HFF-Myc (cell line): ENCODE measurements around the gene GFRA3.

Experiments
- DNase-seq: peaks from one replicate; pipeline ENCODE4 v3.0.0-alpha.2; 2011; ENCODE audit warnings: low read depth; ENCODE audit errors: extremely low read depth
- H3K4me3 ChIP-seq: replicated peaks from 2 replicates; pipeline ENCODE4 v1.5.1; 2011; ENCODE audit warnings: low read depth, mild to moderate bottlenecking, control low read depth, low read length
- TF ChIP-seq, protein P1 (sequence below): IDR thresholded peaks from 2 replicates; pipeline ENCODE4 v1.5.1; 2012; ENCODE audit warnings: mild to moderate bottlenecking, low read depth, low read length, control low read depth; ENCODE audit errors: missing control alignments

The GFRA3 gene

DNA sequence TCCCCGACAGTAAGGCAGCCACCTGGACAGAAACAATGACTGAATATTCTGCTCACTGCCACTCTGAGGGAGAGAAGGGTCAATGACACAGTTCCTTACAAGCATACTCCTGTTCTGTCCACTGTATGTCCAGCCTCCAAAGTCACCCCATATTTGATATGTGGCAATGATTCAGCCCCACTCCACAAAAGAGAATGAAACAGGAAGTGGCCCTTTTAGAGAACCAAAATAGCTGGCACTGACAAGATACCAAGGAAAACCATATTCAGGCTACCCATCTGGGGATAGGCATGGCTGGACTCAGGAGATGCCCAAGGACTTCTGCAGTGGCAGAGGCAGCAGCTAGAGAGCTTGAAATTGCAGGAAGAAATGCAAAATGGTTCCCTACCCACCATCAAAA is 12.8 kb upstream of the GFRA3 start:
- TF ChIP-seq, protein P1, sequence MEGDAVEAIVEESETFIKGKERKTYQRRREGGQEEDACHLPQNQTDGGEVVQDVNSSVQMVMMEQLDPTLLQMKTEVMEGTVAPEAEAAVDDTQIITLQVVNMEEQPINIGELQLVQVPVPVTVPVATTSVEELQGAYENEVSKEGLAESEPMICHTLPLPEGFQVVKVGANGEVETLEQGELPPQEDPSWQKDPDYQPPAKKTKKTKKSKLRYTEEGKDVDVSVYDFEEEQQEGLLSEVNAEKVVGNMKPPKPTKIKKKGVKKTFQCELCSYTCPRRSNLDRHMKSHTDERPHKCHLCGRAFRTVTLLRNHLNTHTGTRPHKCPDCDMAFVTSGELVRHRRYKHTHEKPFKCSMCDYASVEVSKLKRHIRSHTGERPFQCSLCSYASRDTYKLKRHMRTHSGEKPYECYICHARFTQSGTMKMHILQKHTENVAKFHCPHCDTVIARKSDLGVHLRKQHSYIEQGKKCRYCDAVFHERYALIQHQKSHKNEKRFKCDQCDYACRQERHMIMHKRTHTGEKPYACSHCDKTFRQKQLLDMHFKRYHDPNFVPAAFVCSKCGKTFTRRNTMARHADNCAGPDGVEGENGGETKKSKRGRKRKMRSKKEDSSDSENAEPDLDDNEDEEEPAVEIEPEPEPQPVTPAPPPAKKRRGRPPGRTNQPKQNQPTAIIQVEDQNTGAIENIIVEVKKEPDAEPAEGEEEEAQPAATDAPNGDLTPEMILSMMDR: no peak
- no peak for DNase-seq
- no peak overlapping the region for H3K4me3 ChIP-seq

- H3K4me3 ChIP-seq: no peak overlapping the region
- TF ChIP-seq, protein P1: peak; percentile 59
- peak; percentile 31 for DNase-seq
Observed at GRCh38 chr5:138282920-138283742, 8.7 kb upstream of the GFRA3 start.

GRCh38 chr5:138280915-138281314 is 6.5 kb upstream of the GFRA3 start:
- no peak for DNase-seq
- H3K4me3 ChIP-seq: no peak overlapping the region
- TF ChIP-seq, protein P1: no peak

- no peak for DNase-seq
- no peak overlapping the region for H3K4me3 ChIP-seq
- TF ChIP-seq, protein P1: no peak
Observed at GRCh38 chr5:138276402-138277054, 2.1 kb upstream of the GFRA3 start.

- no peak overlapping the region for H3K4me3 ChIP-seq
- TF ChIP-seq, protein P1: no peak
- no peak for DNase-seq
Observed at GRCh38 chr5:138275895-138276294, 1.5 kb upstream of the GFRA3 start.

DNA sequence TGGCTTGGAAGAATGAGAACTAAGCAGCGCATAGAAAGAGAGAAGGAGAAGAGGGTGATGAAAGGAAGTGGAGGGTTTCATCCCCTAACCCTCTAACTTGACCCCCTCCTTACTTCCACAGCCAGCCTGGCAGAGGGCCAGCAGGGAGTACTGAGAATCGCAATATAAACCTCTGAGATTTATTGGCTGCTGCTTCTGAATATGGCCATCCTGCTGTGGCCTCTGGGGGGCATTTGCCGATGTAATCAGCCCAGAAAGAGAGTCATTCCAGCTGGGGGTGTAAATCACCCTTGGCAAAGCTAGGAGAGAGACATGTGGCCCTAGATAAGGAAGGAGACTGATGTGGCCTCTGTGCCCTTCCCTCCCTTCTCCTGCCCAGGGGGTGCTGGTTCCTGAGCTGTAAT is 960 bp upstream of the GFRA3 start:
- DNase-seq: no peak
- H3K4me3 ChIP-seq: no peak overlapping the region
- TF ChIP-seq, protein P1: no peak

DNA sequence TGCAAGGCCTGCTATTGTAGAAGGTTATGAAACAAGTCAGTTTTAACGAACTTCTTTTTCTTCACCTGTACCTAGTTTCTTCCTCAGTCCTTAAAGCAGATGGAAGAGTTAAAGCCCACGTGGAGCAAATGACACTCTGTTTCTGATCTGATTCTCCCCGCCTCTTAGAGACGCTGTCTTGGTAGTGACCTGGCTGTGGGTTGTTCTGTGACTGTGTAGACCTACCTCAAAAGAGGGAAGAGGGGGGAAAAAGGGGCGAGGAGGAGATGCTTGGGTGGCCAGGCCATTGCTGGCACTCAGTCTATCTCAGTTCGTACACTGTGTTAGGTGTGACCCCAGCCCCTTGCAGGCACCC is 610 bp downstream of the GFRA3 start:
- TF ChIP-seq, protein P1: no peak
- H3K4me3 ChIP-seq: peak overlapping the region; percentile 29; the same call in 1 of the 2 replicates
- no peak for DNase-seq
